ENCODE results near the gene SEMA6B.
"Not testable (repeated sequence)": the region's sequence is repeated elsewhere in the genome, so short reads cannot be mapped to it uniquely, and the experiment has no call there.

Gene SEMA6B
- total RNA-seq, result 0 reads per million in 2 experiments

DNA sequence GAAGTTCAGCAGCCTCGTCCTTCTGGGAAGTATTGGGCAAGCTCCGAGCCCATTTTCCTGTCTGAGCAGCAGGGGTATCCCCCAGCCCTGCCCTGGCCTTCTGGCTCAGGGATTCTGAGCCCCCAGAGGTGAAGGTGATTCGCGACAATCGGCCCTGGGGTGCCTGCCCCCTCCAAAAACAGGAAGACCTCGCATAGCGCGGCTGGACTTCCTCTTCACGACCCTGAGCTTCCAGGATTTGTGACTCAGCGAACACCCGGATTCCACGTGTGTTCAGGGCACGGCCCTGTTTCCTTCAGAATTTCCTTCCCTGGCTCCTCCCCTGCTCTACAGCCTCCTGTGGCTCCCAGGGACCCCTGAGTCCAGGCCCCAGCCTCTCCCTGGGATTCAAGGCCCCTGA lies at the start of gene SEMA6B:
Gene SEMA6B, minus strand, starts transcription at position 116 of the 400 bp plus-strand sequence. CDS start 1,227 bp downstream, outside the sequence.
- DNase-seq (ENCODE audit: low read depth), result no peak

DNA sequence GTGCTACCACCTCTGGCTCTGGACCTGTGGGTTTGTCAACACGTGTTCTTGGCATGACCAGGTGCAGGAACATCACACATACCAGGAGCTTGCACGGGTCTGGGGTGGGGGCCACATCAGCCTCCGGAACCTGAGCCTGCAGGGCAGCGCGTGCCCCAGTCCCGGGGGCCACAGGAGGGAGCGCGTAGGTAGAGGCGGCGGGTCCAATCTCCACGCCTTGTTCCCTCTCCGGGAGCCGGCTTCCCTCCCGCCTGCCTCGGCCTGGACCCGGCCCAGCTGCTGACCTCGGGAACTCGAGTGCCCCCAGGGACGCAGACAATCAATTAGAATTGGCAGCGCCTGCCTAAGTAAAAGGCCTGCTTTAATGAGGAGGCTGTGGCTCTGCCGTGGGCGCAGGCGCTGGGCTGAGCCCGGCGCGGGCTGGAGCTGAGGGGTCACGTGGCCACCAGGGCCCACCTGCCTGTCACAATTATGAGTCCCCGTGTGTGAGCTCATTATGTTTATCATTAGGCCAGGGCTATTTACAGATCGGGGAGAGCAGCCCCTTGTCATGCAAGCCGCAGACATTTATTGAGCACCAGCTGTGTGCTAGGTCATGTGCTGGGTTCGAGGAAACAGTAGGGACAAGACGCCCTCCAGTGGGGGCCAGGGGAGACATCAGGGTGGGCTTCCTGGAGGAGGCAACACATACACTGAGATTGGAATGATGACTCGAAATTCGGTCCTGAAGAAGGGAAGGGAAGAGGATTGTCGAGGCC lies 47.6 kb upstream of the SEMA6B start:
- DNase-seq (ENCODE audit: low read depth), result no peak

DNA sequence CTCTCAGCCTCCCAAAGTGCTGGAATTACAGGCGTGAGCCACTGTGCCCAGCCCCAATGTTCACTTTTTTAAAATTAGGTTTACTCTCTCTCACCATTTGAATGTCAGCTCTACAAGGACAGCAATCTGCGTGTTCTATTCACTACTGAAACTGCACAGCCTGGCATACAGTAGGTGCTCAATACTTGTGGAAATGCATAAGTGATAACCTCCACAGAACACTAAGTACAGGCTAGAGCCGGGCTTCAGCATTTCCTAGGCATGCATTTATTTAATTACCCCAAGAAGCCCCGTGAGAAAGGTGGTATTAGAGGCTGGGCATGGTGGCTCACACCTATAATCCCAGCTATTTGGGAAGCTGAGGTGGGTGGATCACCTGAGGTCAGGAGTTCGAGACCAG lies 46.7 kb upstream of the SEMA6B start:
- DNase-seq (ENCODE audit: low read depth), result no peak

DNA sequence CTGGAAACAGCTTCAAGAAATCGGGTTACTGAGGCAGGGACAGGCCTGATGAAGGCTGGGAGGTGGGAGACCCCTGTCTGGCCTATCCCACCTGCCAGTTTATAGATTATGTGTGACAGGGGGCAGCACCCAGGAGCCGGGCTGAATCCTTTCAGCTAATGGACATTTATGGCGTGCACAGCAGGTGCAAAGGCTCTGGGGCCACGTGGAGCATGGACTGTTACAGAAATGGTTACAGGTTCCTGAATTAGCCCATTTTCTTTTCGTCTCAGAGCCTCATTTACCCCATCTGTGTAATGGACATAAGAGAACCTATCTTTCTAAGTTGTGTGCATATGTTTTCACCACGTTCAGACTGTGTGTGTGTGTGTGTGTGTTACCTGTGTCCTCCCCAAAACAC lies 45.4 kb upstream of the SEMA6B start:
- DNase-seq (ENCODE audit: low read depth), result no peak

DNA sequence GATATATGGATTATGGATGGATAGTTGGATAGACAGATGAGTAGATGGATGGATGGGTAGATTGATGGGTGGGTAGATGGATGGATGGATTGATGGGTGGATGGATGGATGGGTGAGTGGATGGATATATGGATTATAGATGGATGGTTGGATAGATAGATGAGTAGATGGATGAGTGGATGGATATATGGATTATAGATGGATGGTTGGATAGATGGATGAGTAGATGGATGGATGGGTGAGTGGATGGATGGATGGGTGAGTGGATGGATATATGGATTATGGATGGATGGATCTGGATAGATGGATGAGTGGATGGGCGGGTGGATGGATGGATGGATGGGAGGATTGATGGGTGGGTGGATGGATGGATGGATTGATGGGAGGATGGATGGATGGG lies 43.4 kb upstream of the SEMA6B start:
- no peak for DNase-seq (ENCODE audit: low read depth)

DNA sequence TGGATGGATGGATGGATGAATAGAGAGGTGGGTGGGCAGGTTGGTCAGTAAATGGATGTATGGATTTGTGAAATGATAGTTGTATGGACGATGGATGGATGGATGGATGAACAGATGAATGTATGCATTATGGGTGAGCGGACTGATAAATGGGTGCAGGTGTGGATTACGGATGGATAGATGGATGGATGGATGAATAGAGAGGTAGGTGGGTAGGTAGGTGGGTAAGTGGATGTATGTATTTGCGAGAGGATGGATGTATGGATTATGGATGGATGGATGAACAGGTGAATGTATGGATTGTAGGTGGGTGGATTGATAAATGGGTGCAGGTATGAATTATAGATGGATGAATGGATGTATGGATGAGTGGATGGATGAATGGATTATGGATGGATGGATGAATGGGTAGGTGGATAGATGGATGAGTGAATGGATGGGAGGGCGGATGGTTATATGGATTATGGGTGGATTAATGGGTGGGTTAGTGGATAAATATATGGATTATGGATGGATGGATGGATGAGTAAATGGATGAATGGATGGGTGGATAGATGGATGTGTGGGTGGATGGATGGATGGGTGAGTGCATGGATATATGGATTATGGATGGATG lies 42.8 kb upstream of the SEMA6B start:
- DNase-seq (ENCODE audit: low read depth), result no peak

DNA sequence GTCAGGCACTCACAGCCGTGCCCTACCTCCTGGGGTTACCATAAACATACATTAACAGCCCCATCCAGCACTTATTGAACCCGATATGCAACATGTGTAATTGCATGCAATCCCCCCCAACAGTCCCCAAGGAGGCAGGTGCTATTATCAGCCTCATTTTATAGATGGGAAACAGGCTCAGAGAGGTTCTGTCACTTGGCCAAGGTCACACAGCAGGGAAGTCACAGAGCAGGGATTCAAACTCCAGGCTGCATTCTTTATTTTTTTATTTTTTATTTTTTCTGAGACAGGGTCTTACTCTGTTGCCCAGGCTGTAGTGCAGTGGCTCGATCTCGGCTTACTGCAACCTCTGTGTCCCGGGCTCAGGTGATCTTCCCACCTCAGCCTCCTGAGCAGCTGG lies 41.4 kb upstream of the SEMA6B start:
- DNase-seq (ENCODE audit: low read depth), result no peak

DNA sequence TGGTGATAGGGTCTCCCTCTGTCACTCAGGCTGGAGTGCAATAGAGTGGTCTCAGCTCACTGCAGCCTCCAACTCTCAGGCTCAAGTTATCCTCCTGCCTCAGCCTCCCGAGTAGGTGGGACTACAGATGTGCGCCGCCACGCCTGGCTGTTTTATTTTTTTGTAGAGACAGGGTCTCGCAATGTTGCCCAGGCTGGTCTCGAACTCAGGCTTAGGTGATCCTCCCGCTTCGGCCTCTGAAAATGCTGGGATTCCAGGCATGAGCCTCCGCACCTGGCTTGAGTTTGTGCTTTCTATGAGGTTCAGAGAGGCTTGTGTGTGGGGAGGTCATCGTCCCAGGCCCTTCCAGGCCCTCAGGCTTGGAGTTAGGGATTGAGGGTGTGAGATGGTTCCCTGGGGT lies 40.6 kb upstream of the SEMA6B start:
- DNase-seq (ENCODE audit: low read depth), result no peak

DNA sequence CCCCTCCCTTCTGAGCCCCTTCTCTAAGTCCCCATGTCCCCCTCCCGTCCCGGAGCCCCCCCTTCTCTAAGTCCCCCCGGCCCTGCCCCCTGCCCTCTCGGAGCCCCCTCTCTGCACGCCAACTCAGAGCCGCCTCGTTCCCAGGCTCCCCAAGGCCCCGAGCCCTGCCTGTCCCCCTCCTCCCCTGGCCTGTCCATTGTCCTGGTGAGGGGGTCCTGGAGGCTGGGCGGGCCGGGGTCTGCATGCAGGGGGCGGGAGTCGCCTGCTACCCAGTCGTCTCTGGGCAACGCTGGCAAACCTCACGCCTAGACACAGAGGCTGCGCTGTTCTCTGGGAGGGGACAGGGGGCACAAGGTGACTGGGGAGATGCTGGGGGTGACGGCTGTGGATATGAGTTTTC lies 39.2 kb upstream of the SEMA6B start:
- DNase-seq (ENCODE audit: low read depth), result no peak

GRCh38 chr19:4597975-4598671 lies 38.6 kb upstream of the SEMA6B start:
- peak; percentile 23 for DNase-seq (ENCODE audit: low read depth)

DNA sequence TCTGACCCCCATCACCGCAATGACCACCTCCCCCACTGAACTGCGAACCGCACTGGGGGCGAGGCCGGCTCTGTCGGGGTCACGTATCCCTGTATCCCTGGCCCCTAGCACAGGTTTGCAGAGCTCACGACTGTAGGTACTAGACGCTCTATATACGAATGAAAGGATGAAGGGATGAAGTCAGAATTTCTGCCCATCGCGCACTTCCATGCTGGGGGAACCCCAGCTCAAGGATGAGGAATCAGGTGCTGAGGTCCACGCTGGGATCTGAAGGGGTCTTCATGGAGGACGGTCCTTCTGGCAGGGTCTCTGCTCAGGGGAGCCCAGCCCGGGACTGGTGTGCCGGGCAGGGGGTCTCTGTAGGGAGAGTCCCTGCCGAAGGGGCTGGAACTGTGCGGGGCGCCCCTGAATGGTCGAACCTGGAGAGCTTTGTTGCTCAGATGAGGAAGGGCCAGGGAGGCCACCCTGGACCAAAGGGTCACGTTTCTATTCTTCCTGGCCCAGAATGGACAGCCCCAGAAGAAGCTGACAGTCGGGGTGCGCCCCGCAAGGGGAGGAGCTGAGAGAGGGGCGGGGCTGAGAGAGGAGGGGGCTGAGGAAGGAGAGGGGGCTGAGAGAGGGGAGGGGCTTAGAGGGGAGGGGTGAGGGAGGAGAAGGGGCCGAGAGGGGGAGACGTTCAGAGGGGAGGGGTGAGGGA lies 37.9 kb upstream of the SEMA6B start:
- no peak for DNase-seq (ENCODE audit: low read depth)

GRCh38 chr19:4596033-4596904 lies 36.8 kb upstream of the SEMA6B start:
- DNase-seq (ENCODE audit: low read depth), result no peak

DNA sequence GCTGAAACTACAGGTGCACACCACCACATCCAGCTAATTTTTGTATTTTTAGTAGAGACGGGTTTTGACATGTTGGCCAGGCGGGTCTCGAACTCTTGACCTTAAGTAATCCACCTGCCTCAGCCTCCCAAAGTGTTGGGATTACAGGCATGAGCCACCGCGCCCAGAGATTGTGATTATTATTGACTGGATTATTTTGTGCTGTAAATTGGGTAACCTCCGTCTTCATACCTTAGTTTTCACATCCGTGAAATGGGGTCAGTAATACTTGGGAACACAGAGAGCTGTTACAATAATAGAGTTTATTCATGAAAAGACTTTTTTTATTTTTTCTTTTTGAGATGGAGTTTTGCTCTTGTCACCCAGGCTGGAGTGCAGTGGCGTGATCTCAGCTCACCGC lies 35.7 kb upstream of the SEMA6B start:
- not testable (repeated sequence) for DNase-seq (ENCODE audit: low read depth)

DNA sequence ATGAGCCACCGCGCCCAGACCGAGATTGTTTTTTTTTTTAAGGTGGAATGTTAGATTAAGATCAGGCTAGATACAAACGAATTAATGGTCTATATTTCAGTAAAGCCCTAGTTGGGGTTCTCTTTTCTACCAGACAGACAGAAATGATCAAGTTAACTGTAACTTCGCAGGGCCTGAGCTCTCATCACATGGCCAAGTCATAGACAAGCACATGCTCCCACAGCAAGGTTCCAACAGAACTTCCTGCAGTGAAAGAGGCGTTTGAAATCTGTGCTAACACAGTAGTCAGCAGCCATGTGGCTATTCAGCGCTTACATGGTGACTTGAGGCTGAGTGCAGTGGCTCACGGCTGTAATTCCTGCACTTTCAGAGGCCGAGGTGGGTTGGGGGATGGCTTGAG lies 34.7 kb upstream of the SEMA6B start:
- DNase-seq (ENCODE audit: low read depth), result no peak

DNA sequence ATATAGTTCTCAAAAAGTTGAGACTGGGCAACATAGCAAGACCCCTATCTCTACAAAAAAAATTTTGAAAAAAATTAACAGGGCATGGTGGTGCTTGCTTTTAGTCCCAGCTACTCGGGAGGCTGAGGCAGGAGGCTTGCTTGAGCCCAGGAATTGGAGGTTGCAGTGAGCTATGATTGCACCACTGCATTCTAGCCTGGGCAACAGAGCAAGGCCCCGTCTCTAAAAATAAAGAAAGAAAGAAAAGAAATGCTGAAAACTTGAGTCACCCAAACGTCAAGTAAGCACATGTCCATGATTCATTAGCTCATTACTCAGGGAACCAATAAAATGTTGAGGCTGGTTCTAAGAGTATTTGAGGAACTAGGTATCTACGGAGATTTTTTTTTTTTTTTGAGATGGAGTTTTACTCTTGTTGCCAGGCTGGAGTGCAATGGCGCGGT lies 33.9 kb upstream of the SEMA6B start:
- DNase-seq (ENCODE audit: low read depth), result no peak

DNA sequence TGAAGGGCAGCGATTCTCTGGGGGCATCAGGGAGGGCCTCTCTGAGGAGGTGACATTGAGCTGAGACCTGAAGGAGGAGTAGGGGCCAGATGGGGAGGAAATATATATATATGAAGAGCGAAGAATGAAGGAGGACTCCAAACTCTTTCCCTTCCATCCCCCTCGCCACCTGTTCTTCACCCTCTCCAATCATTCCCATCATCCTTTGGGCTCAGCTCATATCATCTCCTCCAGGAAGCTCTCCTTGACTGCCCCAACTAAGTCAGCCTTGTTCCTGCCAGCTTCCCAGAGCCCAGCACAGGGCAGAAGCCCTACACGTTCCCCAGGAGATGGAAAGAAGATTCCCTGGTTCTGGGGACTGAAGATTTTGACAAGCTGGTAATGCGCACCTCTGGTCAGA lies 33.0 kb upstream of the SEMA6B start:
- no peak for DNase-seq (ENCODE audit: low read depth)

DNA sequence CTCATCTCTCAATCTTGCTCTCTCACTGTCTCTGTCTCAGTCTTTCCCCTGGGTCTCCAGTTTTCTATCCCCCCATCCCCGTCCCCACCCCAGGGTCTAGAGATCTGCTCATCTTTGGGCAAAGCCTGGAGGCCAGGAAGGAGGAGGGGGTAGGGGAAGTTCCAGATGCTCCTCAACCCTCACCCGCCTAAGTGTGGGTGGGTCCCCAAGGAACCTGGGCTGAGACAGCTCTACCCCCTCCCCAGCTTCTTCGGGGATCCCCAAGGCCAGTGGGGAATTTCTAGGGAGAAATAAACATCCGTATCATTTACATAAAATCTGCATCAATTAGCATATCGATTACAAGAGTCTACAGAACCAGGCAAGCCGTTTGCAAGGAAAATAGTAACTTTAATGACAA lies 31.8 kb upstream of the SEMA6B start:
- no peak for DNase-seq (ENCODE audit: low read depth)

DNA sequence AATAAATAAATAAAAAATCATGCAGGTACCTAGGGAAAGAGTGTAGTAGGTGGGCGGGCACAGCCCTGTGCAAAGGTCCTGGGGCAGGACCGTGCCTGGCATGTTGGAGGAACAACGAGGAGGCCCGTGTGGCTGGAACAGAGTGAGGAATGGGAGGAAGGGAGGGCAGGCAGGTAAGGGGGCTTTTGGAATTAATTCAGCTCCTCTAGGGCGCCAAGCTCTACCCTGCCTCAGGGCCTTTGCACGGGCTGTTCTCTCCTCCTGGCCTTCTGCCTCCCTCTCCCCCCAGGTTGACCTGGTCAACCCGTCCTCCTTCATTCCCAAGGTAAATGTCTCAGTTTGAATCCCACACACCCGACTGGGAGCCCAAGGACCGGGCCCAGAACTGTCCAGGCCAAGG lies 31.1 kb upstream of the SEMA6B start:
- no peak for DNase-seq (ENCODE audit: low read depth)

- no peak for DNase-seq (ENCODE audit: low read depth)
Observed at GRCh38 chr19:4589579-4590410, 30.3 kb upstream of the SEMA6B start.

DNA sequence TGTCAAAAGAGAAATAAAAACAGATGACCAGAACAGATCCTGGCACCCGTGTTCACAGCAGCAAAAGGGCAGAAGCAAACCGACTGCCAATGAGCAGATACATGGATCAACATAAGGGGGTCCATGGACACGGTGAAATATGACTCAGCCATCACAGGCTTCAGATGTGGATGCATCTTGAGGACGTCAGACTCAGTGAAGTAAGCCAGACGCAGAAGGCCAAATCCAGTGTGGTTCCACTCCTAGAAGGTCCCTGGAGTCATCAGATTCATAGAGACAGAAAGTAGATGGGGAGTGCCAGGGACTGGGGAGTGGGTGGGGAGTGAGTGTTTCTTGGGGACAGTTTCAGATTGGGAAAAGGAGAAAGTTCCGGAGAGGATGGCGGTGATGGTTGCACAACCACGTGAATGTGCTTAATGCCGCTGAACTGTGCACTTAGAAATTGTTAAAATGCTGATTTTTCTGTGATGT lies 28.8 kb upstream of the SEMA6B start:
- no peak for DNase-seq (ENCODE audit: low read depth)

Measured in T follicular helper cell (primary cell).